GM18909 (cell line): Measurements from ENCODE around the gene HDAC7.

ENCODE experiments used
- ATAC-seq: cut with Tn5 transposase; IDR thresholded peaks from one replicate; pipeline ENCODE4 v1.9.1; 2021; ENCODE audit warnings: mild to moderate bottlenecking; ENCODE audit not compliant: unreplicated experiment, poor library complexity

Gene HDAC7

GRCh38 chr12:47783821-47784819, 35.6 kb downstream of the HDAC7 start:
- ATAC-seq = no peak

DNA sequence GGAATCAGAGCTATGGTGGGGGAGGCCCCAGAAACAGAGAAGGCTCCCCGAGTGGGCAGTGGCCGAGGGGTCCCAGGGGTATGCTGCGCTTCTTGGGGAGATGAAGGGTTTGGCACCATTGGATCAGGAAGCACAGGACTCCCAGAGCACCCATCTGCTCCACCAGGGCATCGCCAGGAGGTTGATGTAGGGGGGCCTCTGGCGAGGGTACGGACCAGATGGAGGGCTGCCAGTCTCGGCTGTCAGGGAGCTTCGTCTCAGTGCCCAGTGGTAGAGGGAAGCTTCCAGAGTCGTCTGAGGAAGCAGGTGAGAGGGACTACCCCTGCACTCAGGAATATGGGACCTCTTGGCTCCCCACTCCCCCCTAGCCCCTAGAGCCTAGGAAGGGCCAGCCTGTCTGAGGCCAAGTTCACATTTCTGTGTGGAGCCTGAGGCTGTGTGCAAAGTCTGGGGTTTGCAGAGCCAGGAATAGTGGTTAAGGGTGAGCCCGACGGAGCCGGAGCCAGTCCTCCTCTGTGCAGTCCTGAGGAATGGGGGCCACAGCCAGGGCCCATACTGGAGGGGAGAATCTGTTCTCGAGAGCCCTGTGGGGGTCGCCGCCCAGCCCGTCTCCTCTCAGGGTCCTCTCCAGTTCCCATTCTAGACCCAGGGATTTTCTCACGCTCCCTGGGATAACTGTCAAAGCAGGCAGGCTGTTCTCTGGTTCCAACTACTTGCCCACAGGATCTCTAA, 36.5 kb downstream of the HDAC7 start:
- ATAC-seq = no peak

DNA sequence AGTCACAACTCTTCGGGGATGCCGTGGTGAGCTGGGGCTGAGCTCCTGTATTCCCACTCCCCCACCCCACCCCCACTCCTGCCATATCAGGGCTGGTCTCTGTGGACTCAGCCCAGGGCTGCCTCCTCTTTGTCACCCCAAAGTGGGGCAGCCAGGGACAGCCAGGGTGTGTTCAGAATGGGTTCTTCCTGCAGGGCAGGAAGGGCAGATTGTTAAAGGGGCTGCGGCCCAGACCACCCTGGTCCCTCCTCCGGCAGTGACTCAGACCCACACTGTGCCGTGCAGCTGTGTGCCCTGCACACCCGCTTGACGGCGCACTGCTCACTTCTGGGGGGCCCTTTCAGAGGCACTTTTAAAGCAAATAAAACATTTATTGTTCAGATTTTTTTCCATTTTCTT, 37.3 kb downstream of the HDAC7 start:
- no peak for ATAC-seq

- ATAC-seq = no peak
Measured at GRCh38 chr12:47781479-47782371, 38.0 kb downstream of the HDAC7 start.

DNA sequence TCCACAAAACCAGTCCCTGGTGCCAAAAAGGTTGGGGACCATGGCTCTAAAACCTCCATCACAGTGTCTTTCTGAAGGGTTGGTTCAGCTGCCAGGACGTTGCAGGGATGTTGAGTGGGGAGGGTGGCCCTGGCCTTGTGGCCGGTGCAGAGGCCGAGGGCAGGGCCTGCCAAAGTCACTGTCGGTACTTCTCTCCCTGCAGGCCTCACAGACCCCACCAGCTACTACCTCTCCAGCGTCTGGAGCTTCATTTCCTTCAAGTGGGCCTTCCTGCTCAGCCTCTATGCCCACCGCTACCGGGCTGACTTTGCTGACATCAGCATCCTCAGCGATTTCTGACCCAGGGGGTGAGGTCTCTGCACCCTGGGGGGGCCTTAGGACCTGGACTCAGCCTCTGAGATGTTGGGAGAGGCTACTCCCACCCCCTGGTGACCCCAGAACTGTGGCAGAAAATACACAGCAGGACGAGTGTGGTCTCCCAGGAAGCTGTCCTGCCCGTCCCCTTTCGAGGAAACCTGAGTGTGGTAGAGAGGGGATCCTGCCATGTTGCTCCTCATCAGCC, 39.7 kb downstream of the HDAC7 start:
- no peak for ATAC-seq

DNA sequence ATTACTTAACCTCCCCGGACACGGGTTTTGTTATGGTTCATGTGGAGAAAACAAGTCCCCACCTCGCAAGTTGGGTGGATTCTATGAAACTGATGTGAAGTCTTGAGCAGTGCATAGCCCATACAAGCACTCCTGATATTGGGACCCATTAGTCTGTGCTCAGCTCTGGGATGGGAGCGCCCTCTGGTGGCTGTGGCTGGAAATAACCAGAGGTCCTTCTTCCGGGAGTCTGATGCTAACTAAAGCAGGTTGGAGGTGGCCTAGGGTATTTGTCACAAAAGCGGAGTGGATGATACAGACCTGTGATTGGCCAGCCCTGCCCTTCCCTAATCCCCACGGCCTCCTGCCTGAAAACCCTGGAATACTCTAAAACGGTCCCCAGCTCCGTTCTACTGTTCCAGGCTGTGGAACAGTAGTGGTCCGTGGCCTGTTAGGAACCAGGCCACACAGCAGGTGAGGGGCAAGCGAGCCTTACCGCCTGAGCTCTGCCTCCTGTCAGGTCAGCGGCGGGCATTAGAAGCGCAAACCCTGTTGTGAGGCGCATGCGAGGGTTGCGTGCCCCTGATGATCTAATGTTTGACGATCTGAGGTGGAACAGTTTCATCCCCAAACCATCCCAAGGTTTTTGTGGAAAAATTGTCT, 40.3 kb downstream of the HDAC7 start:
- peak; percentile 85 for ATAC-seq

- ATAC-seq = no peak
Measured at GRCh38 chr12:47778881-47779280, 40.8 kb downstream of the HDAC7 start.

- ATAC-seq = no peak
Measured at GRCh38 chr12:47777741-47778558, 41.8 kb downstream of the HDAC7 start.

DNA sequence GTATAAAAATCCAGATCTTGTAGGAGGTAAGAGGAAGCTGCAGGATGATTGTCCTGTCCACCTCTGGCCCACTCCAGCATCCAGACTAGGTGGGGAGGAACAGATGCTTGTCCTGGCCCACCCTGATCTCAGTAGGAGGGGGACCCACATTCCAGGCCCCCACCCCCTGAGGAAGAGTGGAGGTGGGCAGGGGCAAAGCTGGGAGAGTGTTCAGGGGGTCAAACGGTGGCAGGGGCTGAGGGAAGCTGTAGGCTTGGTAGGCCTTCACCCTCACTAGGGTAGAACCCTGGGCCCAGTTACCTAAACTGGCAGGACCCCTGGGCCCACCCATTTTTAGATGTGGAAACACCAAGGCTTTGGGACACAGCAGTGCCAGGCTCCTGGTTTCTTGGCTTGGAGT, 42.6 kb downstream of the HDAC7 start:
- no peak for ATAC-seq

DNA sequence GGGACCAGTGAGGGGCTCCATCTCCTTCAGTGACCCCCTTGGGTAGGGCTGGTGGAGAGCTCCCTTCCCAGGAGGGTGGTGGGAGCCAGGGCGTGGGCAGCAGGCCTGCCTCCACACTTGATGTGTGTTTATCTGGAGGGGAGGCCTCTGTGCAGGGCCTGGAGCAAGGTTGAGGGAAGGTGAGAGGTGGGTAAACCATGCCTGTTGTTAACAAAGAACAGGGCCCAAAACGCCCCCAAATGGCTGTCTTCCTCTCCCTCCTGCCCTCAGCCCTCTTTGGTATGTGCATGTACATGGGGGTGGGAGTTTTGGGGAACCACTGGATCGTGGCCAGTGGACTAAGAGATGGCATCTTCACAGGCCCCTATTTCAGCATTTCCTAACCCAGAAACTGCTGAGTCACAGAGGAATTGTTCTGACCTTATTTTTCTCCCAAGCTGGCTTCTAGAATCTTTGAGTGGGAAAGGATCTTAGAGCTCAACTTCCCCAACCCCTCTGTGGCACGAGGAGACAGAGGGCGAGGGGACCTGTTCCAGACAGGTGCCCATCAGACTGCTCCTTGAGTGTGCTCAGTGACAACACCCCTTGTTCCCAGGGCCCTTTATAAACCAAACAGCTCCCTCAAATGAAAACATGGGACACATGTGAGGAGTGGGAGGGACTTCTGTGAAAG, 43.1 kb downstream of the HDAC7 start:
- ATAC-seq = no peak

GRCh38 chr12:47775100-47775911, 44.4 kb downstream of the HDAC7 start:
- ATAC-seq = no peak

DNA sequence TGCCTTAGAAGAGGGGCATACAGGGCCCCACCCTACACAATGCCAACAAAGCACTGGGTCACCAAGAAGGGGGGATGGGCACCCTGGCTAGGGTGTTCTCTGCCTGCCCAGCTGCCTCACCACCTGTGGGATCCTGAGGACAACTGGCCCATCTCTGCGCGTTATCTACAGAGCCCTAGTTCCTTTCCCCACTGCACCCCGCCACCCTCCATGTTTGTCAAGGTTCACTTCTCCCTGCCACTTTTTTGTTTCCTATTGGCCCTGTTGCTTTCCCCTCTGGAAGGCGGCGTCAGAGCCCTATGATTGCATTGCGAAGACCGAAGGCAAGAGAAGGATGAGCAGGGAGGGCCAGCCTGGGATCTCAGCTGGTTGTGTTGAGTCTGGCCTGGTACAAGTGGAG, 45.0 kb downstream of the HDAC7 start:
- ATAC-seq = no peak

GRCh38 chr12:47773858-47774580, 45.7 kb downstream of the HDAC7 start:
- no peak for ATAC-seq

DNA sequence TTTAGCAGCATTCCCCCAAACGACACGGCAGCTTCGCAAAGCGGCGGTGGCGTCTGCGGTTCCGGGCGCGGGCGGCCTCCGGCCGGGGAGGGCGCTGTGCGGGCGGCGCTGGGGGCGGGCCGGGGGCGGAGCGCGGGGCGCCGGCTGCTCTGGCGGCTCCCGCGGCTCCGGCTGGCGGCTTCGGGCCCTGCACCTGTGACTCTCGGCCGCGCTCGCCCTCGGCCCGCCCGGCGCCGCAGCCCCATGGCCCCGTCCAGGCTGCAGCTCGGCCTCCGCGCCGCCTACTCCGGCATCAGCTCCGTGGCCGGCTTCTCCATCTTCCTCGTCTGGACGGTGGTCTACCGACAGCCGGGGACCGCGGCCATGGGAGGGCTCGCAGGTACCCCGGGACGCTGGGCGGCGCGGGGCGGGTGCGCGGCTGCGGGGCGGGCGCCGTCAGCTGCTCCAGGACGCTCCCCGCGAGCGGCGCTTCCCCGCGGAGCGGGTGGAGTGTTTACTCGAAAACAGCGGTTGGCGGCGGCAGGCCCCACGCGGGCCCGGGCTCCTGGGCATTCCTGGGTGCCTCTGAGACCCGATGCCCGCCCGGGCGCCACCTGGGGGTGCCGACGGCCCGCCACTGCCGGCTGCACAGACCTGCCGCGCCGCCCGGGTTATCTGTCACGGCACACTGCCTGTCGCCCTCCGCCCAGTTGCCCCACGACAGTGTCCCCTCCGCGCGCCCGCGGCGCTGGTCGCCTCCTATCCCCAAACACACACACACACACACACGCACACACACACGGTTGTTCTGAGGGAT, 46.4 kb downstream of the HDAC7 start, which contains the start of gene SLC48A1:
Gene SLC48A1, plus strand, starts transcription at position 177 of the 796 bp plus-strand sequence. Its CDS starts 67 bp downstream, at position 244.
- peak; percentile 77 for ATAC-seq

- ATAC-seq = no peak
Measured at GRCh38 chr12:47772738-47773061, 47.0 kb downstream of the HDAC7 start.

DNA sequence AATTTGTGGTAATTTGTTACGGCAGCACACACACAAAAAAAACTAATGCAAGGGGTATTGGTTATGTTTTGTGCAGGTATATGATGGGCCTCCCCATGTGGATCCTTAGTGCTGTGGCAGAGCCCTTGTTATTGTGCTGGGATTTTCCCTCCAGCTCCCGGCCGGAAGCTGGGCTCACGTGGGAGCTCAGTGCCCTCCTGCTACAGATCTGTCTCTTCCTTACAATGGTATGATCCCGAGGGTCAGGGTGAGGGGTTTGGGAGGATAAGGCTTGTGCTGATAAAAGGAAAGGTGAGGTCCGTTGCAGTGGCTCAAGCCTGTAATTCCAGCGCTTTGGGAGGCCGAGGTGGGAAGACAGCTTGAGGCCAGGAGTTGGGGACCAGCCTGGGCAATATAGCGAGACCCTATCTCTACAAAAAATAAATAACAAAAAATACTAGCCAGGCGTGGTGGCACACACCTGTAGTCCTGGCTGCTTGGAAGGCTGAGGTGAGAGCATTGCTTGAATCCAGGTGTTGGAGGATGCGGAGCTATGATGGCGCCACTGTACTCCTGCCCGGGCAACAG, 47.5 kb downstream of the HDAC7 start:
- ATAC-seq = no peak
